ENCODE results near the gene PARL.

The PARL gene

DNA sequence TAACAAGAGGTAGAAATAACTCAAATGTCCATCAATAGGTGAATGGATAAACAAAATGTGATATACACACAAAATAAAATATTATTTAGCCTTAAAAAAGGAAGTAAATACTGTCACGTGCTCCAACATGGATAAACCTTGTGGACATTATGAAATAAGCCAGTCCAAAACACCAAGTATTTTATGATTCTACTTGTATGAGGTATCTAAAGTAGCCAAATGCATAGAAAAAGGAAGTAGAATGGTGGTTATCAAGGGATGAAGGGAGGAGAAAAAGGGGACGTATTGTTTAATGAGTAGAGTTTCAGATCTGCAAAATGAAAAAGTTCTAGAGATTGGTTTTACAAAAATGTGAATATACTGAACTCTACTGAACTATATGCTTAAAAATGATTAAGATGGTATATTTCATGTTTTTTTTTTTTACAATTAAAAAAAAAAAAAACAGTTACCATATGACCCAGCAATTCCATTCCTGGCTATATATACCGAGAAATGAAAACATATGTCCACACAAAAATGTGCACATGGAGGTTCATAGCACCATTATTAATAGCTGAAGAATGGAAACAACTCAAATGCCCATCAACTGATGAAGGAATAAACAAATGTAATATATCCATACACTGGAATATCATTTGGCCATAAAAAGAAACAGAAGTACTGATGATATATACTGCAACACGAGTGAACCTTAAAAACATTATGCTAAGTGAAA is 30.2 kb downstream of the PARL start:
- no peak for DNase-seq (ENCODE audit: low spot score)

DNA sequence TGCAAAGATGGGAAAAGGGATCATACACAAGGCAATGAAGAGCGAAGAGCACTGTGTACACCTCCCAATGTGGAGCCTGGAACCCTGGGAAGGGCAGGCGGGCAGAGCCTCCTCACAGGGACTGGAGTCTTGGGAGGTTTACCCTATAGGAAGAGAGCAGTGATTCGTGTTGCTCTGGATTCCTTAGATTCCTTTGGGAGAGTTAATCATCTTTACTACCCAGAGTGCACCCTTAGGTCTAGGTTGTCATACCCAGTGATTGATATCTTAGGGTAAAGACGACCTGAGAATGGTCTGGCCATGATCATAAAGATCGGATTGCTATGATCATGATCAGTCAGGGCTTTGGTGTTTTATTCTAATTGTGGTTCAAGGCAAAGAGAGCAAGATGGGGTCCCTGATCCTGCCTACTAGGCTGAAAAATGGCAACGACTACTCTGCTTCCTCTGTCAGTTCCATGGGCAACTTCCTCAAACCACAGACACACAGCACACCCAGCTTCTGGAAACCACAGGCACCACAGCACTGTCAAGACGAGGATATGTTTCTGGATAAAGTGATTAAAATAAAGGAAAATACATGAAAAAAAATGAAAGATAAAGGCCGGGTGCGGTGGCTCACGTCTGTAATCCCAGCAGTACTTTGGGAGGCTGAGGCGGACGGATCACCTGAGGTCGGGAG is 38.9 kb downstream of the PARL start:
- DNase-seq (ENCODE audit: low spot score): no peak

DNA sequence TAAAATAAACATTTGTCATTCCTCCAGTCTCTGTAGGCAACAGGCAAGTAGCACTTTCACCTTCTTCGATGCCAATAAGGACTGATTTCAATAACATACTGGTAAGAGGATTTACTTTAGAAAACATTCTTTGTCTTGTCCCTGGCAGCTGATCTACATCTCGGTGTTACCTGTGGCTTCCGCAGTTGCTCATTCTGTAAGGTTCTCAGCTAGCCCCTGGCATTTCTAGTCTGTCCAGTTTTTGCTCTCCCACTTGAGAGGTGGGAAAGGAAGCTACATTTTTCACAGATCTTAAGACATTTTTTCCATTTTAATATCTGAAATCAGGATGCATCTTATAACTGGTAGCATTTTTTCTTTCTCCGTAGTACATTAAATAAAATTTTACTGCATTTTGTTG is 39.6 kb downstream of the PARL start:
- no peak for DNase-seq (ENCODE audit: low spot score)

DNA sequence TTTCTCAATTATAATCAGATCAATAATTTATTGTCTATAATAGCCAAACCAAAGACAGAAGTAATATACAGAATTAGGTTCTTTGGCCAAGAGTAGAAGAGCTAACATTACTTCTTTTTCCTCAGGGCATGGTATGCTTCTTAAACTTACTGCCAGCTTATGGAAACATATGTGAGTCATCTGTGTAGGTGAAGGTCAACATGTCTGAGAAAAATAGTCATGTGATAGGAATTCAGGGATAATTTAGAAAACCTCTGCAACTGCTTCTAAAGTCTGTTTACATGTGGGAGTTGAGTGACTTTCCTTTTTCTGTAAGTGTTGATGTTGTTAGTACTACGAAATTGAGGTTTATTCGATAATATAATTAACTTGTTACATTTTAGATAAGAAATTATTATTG is 40.1 kb downstream of the PARL start:
- no peak for DNase-seq (ENCODE audit: low spot score)

DNA sequence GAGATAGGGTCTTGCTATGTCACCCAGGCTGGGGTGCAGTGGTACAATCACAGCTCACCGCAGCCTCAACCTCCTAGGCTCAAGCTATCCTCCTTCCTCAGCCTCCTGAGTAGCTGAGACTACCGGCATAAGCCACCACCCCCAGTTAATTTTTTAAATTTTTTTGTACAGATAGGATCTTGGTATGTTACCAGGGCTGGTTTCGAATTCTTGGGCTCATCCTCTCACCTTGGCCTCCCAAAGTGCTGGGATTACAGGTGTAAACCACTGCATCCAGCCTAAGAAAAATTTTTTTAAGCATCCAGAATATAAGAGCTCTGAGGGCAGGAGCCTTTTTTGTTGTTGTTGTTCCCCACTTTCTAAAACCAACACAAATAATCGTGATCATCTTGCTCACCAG is 44.9 kb downstream of the PARL start:
- no peak for DNase-seq (ENCODE audit: low spot score)

DNA sequence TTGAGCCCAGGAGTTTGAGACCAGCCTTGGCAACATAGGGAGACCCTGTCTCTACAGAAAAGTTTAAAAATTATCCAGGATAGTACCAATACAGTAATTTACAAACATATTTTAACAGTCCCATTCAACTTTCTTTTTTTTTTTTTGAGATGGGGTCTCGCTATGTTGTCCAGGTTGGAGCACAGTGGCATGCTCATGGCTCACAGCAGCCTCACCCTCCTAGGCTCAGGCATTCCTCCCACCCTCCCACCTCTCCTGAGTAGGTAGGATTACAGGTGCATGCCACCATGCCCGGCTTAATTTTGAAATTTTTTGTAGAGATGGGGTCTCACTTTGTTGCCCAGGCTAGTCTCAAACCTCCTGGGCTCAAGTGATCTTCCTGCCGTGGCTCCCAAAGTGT is 46.8 kb downstream of the PARL start:
- DNase-seq (ENCODE audit: low spot score): no peak

DNA sequence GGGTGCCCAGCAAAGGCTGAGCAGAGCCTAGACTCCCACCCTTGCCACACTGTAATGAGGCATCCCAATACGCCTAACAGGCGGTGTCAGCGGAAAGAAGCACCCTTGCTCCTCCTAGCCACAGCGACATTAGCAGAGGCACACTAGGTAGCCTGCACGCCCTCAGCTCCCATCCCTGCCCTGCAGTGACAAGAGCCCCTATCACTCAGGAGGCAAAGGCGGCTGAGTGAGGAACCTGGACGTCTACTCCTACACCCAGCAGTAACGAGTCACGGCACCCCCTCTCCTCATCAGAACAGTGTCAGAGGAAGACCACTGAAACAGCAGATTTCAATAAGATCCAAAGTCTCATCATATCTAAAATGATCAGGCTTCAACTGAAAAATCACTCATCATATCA is 47.3 kb downstream of the PARL start:
- no peak for DNase-seq (ENCODE audit: low spot score)

DNA sequence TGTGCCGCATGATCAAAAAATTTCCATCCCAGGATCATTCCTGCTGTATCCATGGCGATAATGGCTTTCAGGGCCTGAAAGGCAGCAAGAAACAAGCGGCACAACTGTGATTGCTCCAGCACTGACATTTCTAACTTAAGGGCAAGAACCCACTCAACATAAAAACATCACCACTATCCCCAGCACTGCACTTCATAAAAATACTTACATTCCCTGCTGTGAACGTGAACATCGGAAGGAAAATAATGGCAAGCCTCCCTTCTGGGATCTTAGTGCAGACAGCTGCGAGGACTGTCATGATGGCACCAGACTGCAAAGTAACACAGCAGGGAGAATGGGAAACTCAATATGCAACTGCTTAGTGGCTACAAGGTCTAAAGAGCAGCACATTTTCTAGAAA is 51.2 kb downstream of the PARL start:
- DNase-seq (ENCODE audit: low spot score): no peak

DNA sequence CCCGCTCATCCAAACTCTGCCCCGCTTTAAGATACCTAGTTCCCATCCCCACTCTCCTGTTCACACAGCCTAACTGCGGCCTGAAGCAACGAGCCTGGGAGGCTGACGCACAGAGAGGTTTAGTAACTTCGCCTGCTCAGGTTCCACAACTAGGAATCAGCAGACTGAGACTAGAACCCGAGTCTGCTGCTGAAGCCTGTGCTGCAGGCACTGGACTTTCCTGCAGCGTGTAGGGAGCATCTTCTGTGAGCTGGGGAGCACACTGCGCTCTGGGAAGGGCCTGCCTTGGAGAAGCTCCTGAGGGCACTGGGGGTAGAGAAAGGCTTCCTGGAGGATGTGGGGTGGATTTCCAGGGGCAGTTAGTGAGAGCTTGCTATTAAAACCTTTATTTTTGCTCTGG is 54.5 kb downstream of the PARL start:
- DNase-seq (ENCODE audit: low spot score): no peak

DNA sequence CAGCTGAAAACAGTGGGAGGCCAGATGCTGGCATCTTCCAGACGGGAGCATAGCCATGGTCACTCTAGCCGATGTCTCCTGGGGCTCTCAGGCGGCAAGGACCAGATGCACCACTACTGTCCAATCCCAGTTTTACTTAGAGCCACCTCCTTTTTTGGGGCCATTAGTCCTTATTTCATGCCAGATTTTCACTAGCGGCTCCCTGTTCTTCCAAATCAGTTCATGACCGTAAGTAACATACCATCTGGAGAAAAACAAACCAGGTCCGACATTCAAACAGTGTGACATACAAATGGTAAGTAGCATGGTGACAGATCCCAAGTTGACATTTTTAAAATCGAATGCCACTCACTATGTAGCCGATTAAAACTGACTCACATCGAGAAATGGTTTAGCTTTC is 55.2 kb downstream of the PARL start:
- DNase-seq (ENCODE audit: low spot score): no peak

DNA sequence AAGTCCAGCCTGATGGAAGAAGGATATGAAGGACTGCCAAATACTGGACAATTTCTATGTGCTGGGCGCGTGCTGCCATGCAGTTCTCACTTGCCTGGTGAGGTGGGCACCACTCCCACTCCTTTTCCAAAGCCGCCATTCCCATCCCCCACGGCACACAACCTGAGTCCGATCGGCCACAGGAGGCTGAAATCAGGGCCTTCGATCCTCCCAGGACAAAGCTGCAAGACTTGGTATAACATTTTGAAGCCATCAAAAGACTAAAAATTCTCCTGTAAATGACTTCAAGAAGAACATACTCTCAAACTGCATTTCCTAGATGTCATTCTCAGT is 56.2 kb downstream of the PARL start:
- DNase-seq (ENCODE audit: low spot score): no peak

DNA sequence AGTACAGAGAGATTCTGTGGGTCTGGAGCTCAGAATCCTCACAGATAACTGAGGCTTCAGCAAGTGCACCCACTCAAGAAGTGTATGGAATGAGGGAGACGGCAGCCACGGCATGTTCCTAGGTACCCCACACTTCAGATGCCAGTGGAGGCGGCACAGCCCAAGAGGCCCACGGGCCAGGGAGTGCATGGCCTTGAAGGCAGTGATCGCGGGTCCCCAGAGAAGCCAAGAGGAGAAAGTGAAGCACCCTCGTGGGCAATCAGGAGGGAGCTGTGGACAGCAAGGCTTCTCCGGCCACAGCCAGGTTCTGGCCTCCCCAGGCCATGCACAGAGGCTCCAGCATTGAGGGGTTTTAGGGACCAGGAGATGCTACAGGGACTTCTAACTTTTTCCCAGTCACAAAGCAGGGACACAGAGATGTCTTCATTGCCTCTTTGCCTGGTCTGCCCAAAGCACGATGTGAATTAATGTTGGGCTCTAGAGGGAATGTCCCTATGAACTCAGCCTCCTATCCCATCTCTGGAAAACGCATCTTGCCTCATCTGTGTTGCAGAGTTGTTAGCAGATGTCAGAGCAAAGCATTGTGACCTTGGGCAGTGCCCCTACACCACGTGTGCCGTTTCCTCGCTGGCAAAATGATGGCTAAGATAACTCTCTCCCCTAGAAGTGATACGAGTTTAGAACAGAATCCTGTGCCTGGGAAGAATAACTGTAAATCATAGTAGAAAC is 56.7 kb downstream of the PARL start:
- DNase-seq (ENCODE audit: low spot score): no peak

DNA sequence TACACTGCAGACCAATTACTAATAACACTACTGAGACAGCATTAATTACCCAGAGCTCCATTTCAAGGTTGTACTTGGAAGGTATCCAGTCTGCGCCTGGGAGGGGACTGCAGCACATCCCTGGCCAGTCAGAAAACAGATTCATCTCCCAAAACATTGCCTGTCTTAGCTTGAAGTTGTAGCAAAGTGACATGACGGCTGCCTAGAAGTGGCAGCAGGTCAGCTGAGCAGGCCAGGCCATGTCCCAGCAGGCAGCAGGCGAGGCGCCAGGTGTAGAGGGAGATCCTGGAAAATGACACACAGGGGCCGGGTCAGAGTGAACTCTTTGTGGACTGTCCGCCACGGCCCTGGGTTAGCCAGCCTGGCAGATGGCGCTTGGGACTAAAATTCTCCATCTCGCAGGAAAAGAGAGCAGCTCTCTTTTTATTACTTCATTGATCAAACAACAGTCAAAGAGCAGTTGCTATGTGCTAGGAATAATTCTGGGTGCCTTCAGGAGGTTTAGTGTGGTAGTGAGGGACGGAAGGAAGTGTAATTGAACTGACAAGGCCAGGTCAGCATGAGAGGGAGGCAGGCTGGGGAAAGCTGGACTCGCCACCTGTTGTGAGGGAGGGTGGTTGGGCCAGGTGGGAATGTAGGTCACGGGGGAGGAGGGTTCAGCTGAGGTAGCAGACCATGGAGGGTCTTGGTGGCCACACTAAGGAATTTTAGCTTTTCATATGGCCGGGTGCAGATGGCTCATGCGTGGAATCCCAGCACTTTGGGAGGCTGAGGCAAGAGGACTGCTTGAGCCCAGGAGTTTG is 58.0 kb downstream of the PARL start:
- no peak for DNase-seq (ENCODE audit: low spot score)

DNA sequence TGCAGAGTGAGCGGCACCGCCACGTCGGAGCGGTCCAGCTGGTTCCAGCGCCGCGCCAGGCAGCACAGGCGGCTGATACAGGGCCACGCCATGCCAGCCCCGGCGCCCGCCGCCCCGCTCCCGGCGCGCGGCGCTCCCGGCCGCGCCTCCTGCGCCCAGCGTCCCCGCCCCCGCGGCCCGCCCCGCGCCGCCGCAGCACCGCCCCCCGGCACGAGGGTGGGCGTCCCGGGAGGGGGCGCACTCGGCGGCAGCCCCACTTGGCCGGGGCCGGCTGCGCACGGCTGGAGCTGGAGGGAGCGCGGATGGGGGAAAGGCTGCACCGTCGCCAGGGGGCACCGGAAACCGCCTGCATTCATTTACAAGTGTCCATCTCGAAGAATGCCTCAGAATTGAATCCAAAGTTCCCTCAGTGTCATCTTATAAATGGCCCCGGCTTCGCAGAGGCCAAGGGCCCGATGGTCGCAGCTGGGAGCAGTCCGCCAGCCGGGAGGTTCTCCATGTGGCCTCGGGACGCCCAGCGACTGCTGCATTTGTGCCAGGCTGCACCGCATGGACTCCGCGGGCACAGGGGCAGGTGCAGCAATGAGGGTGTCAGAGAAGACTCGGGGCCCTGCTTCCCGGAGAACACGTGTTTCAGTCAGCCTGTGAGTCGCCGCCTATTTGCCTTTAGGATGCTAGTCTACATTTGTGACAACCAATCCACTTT is 59.1 kb downstream of the PARL start, which contains the start of gene MAP6D1:
TSS of gene MAP6D1 (minus strand) at position 122 of the 706 bp plus-strand sequence. CDS start at position 92, 30 bp downstream.
- peak; percentile 24 for DNase-seq (ENCODE audit: low spot score)

DNA sequence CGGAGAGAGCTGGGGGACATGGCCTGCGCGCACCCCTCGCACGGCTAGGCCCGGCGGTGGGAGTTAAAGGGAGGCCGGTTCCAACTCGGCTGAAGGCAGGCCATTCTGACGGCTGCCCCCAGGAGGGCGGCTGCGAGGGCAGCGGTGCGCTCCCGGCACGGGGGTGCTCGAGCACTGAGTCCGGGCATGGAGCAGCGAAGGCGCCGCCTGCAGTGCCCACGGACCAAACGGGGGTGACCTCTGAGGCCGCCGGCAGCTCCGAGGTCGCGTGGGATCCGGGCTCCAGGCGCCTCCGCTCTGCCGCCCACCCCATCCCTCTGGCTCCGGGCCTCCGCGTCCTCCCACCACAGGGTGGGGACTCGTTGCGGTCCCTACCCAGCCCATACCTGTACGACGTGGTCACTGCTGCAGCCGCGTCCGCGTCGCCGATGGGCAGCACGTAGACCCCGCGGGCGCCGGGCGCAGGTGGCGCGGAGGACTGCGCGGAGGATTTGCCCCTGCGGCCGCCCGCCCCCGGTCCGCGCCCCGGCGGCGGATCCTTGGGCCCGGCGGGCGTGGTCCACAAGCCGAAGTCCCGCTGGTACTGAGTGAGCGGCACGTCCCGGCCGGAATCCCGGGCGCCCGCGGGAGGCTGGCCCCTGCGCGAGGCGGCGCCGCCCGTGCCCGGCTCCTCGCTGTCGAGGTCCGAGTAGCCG is 59.8 kb downstream of the PARL start:
- no peak for DNase-seq (ENCODE audit: low spot score)

DNA sequence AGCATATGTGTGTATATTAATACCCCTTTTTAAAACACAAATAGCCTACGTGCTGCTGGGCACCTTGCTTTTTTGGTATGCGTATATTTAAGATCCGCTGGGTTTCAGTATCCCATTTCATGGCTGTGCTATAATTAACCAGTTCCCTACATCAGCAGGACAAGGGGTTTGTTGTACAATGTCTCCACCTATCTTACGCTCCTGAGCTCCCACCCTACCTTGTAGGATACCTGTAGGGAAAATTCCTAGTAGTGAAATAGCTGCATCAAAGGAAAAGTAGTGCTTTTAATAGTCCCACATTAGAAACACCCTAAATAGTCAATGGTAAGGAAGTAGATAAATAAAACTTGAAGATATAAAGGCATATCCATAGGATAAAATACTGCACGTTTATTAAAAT is 60.7 kb downstream of the PARL start:
- no peak for DNase-seq (ENCODE audit: low spot score)

DNA sequence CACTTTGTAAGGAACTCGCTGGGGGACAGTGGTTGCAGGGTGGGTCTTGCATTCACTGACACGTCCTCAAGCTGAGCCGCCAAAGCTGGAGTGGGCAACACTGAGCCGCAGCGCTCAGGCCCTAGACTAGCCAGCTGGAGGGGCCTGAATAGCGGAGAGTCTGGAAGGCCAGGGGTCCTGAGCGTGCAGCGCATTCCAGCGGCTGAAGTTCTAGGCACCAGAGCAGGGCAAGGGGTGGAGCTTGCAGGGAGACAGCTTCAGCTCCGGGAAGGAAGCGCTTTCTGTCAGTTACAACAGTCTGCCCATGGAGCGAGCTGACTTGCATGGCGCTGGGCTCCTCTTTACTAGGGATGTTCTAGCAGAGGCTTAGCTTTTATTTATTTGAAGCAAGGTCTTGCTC is 62.0 kb downstream of the PARL start:
- no peak for DNase-seq (ENCODE audit: low spot score)

DNA sequence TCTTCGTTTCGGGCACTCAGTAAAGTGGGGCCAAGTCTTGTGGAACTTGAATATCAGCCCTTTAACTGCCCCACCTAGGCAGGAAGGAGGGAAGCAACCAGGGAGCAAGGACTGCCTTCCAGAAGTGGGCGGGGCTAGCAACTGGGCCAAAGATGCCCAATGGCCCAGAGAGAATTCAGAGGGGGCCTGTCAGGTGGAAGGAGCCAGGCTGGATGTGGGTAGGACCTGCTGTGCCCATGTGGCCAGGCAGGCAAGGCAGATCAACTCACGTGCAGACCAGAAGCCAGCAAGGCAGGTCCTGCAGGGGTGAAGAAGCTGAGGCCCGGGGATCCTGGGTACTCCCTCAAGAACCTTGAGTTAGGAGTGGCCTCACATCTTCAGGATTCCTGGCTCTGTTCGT is 64.8 kb downstream of the PARL start:
- DNase-seq (ENCODE audit: low spot score): no peak

DNA sequence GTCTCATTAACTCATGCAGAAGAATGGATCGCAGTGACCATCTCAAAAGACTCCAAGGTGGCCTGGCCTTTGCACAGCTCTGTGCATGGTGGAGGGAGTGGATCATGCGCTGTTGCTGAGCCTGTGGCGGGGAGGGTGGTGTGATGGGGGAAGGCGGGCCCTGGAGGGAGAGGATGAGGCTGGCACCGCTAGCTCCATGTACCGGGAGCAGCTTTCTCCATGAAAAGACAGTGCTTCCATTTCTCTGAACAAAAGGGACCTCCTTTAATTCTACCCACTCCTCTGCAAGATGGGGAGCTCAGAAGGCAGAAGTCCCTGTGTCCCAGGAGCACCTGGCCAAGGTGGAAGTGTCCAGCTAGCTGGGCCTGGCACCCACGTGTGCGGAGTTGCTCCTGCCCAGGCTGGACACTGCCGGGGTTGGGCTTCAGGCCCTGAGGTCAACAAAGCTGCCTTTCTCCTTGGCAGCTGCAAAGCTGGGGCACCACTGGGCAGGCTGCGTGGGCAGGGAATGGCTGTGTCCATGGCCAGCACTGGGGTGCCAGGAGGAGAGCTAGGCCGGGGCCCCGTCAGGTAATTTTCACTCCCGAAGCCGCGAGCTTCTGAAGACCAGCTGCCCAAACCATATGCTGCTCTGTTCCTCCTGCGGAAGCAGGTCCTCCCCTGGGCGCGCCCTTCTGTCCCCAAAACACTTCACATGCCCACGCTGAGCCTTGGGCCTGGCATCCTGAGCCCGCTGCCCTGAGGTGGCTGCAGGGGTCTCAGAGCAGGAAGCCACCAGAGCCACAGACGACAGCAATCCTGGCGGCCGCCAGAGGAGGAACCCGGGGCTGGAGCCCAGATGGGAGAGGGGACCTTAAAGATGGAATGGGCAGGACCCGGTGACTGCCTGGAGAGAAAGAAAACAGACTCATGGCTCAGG is 65.7 kb downstream of the PARL start:
- no peak for DNase-seq (ENCODE audit: low spot score)

DNA sequence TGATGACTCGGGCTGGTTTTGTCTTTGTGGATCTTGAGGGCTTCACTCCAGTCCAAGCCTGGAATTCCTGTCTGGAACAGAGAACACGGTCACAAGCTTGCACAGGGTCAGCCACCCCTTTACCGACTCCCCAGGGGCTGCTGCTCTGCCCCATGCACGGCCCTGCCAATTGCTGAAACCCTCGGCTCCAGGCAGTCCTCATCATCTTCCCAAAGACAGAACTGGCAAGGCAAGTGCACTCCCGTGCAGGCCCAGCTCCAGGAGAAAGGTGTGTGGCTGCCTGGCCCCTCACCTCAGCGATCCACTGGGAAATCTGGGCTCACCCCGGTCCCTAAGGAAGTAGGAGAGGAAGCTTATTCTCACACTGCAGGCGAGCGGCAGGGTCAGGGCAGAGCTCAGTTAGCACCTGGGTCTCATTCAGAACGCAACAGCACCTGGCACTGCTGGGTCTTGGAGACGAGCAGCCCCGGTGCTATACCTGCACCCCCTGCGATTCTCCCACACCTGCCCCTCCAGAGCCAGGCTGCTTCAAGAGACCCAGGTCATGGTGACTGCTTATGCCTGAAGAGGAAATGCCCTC is 66.5 kb downstream of the PARL start:
- no peak for DNase-seq (ENCODE audit: low spot score)

All from CD4-positive, alpha-beta T cell treated with Interleukin-15 for 4 hours (primary cell).